Skeletal muscle tissue (tissue), 4 donors: ENCODE measurements around the gene RASA2. TPM values are rescaled to one million over a fixed set of nuclear protein-coding genes. Genes with fewer than 3 reads are reported as not detected.

Experiments used
- H3K27ac ChIP-seq: one replicate; pipeline ENCODE4 v1.7.0; 2013; ENCODE audit warnings: mild to moderate bottlenecking, low read depth, low read length, inconsistent platforms
- H3K27me3 ChIP-seq, 3 donors: one replicate each; pipeline ENCODE4 v1.7.0; 2013; ENCODE audit warnings: low read length in 3 of 3; ENCODE audit not compliant: control insufficient read depth in 3 of 3, insufficient read depth in 3 of 3
- H3K36me3 ChIP-seq, 3 donors: one replicate each; pipeline ENCODE4 v1.7.0; 2013; ENCODE audit warnings: low read length in 3 of 3; ENCODE audit not compliant: control insufficient read depth in 3 of 3, insufficient read depth in 3 of 3
- H3K4me1 ChIP-seq, 3 donors: one replicate each; pipeline ENCODE4 v1.7.0; 2013; ENCODE audit warnings: low read length in 3 of 3, mild to moderate bottlenecking in 3 of 3; ENCODE audit not compliant: control insufficient read depth in 3 of 3, insufficient read depth in 3 of 3
- H3K4me3 ChIP-seq, 3 donors: one replicate each; pipeline ENCODE4 v1.7.0; 2013; ENCODE audit warnings: low read length in 3 of 3
- H3K9ac ChIP-seq, 3 donors: one replicate each; pipeline ENCODE4 v1.7.0; 2013; ENCODE audit warnings: low read length in 3 of 3, mild to moderate bottlenecking in 3 of 3, moderate library complexity in 2 of 3, low read depth in 1 of 3
- H3K9me3 ChIP-seq, 3 donors: one replicate each; pipeline ENCODE4 v1.7.0; 2013; ENCODE audit warnings: low read length in 3 of 3; ENCODE audit not compliant: control insufficient read depth in 3 of 3
- total RNA-seq: library from RNA; depleted of rRNA; stranded (reverse); fragments of >200 nt; gene quantifications from one replicate; pipeline ENCODE4 v1.2.3, GENCODE V29; 2014
- donor health status: Osteomylitis.

The RASA2 gene
- total RNA-seq, 1 donor from 2014 or later, result 9.9 TPM

- Histone ChIP-seq H3K9ac (no peak overlapping the region), H3K9me3 (no peaks in the 10 kb centered on the region), H3K4me1 (no peaks in the 10 kb centered on the region), H3K36me3 (peaks cover 3 to 16% (median 6%) of the 10 kb centered on the region in 3 donors), H3K27ac (no peak overlapping the region), H3K4me3 (no peak overlapping the region), H3K27me3 (no peaks in the 10 kb centered on the region)
Observed at GRCh38 chr3:141539431-141540187, 52.8 kb downstream of the RASA2 start.

GRCh38 chr3:141540531-141540930 is 53.7 kb downstream of the RASA2 start:
- Histone ChIP-seq H3K9ac (no peak overlapping the region), H3K36me3 (peaks cover 2 to 15% (median 3%) of the 10 kb centered on the region in 3 donors)

GRCh38 chr3:141542202-141542969 is 55.6 kb downstream of the RASA2 start:
- H3K27me3 ChIP-seq, result no peaks in the 10 kb centered on the region
- peaks cover 0 to 11% (median 2%) of the 10 kb centered on the region in 3 donors for H3K36me3 ChIP-seq
- no peak overlapping the region for H3K4me3 ChIP-seq
- no peak overlapping the region for H3K27ac ChIP-seq
- no peak overlapping the region for H3K9ac ChIP-seq
- H3K9me3 ChIP-seq, result no peaks in the 10 kb centered on the region
- H3K4me1 ChIP-seq, result no peaks in the 10 kb centered on the region

More at GRCh38 chr3:141540531-141540930, 53.7 kb downstream of the RASA2 start:
- Histone ChIP-seq H3K4me1 (no peaks in the 10 kb centered on the region), H3K9me3 (no peaks in the 10 kb centered on the region), H3K27me3 (no peaks in the 10 kb centered on the region), H3K4me3 (no peak overlapping the region), H3K27ac (no peak overlapping the region)

DNA sequence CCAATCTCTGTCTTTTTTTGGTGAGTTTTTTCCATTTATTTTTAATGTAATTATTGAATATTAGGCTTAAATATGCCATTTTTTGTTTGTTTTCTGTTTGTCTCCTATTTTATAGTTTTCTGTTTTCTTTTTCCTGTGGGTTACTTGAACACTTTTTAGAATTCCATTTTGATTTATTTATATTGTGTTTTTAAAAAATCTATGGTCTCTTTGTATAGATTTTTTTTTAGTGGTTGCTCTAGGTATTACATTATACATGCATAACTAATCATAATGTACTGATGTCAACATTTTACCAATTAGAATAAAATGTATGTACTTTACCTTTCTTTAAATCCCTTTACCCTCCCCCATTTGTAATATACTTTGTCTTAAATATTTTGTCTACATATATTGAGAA is 56.2 kb downstream of the RASA2 start:
- no peaks in the 10 kb centered on the region for H3K9me3 ChIP-seq
- H3K4me1 ChIP-seq, result no peaks in the 10 kb centered on the region
- no peak overlapping the region for H3K9ac ChIP-seq
- H3K27ac ChIP-seq, result no peak overlapping the region
- no peaks in the 10 kb centered on the region for H3K27me3 ChIP-seq
- peaks cover 0 to 11% (median 2%) of the 10 kb centered on the region in 3 donors for H3K36me3 ChIP-seq
- H3K4me3 ChIP-seq, result no peak overlapping the region

- H3K27ac ChIP-seq, result no peak overlapping the region
- peaks cover 0 to 11% (median 2%) of the 10 kb centered on the region in 3 donors for H3K36me3 ChIP-seq
Observed at GRCh38 chr3:141544697-141545096, 57.9 kb downstream of the RASA2 start.

GRCh38 chr3:141546081-141546480 is 59.3 kb downstream of the RASA2 start:
- H3K9me3 ChIP-seq, result no peaks in the 10 kb centered on the region
- no peak overlapping the region for H3K9ac ChIP-seq
- no peak overlapping the region for H3K4me3 ChIP-seq
- peaks cover 2 to 12% (median 4%) of the 10 kb centered on the region in 3 donors for H3K36me3 ChIP-seq
- H3K4me1 ChIP-seq, result no peaks in the 10 kb centered on the region
- H3K27ac ChIP-seq, result no peak overlapping the region
- no peaks in the 10 kb centered on the region for H3K27me3 ChIP-seq

More at GRCh38 chr3:141544697-141545096, 57.9 kb downstream of the RASA2 start:
- no peaks in the 10 kb centered on the region for H3K4me1 ChIP-seq
- no peaks in the 10 kb centered on the region for H3K27me3 ChIP-seq
- no peaks in the 10 kb centered on the region for H3K9me3 ChIP-seq
- no peak overlapping the region for H3K4me3 ChIP-seq
- no peak overlapping the region for H3K9ac ChIP-seq

DNA sequence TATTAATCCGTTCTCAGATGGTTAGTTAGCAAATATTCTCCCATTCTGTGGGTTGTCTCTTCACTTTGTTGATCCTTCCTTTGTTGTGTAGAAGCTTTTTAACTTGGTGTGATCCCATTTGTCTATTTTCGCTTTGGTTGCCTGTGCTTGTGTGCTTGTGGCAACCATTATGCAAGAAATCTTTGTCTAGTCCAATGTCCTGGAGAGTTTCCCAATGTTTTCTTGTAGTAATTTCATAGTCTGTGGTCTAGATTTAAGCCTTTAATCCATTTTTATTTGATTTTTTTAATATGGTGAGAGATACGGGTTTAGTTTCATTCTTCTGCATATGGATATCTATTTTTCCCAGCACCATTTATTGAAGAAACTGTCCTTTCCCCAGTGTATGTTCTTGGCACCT is 59.8 kb downstream of the RASA2 start:
- no peaks in the 10 kb centered on the region for H3K27me3 ChIP-seq
- no peak overlapping the region for H3K4me3 ChIP-seq
- H3K9me3 ChIP-seq, result no peaks in the 10 kb centered on the region
- peaks cover 2 to 13% (median 4%) of the 10 kb centered on the region in 3 donors for H3K36me3 ChIP-seq
- no peaks in the 10 kb centered on the region for H3K4me1 ChIP-seq
- no peak overlapping the region for H3K27ac ChIP-seq
- H3K9ac ChIP-seq, result no peak overlapping the region

DNA sequence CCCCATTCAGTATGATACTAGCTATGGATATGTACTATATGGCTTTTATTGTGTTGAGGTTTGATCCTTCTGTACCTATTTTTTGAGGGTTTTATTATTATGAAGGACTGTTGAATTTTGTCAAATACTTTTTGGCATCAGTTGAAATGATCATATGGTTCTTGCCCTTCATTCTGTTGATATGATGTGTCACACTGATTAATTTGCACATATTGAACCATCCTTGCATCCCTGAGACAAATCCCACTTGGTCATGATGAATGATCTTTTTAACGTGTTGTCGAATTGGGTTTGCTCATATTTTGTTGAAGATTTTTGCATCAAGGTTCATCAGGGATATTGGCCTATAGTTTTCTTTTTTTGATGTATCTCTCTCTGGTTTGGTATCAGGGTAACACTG is 61.0 kb downstream of the RASA2 start:
- H3K36me3 ChIP-seq, result peaks cover 2 to 10% (median 4%) of the 10 kb centered on the region in 3 donors

DNA sequence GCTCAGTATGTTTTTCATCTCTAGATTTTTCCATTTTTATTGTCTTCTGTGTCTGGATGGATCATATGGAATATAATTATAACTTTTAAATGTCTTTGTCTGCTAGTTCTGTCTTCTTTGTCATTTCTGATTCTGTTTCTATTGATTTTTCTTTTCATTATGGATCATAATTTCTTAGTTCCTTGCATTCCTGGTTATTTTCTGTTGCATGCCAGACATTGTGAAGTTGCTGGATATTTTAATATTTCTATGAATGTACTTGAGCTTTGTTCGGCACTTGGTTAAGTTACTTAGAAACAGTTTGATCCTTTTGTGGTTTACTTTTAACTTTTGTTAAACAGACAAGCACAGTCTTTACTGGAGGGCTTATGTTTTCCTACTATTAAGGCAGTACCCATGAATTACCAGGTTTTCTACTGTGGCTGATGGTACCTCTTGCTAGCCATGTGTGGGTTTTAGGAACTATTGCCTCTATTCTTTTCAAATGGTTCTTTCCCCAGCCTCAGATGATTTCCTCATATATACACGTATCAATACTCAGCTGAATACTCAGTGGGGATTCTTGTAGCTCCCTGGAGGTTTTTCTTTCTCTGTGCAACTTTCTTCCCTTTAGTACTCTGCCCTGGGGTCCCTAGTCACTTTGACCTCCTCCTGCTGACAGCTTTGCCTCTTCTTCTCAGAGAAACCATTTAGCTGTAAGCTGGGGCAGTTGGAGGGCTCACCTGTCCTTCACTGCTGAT is 64.3 kb downstream of the RASA2 start:
- no peak overlapping the region for H3K4me3 ChIP-seq
- no peak overlapping the region for H3K9ac ChIP-seq
- no peaks in the 10 kb centered on the region for H3K9me3 ChIP-seq
- no peaks in the 10 kb centered on the region for H3K27me3 ChIP-seq
- H3K4me1 ChIP-seq, result no peaks in the 10 kb centered on the region
- H3K36me3 ChIP-seq, result peaks cover 0 to 7% (median 4%) of the 10 kb centered on the region in 3 donors
- H3K27ac ChIP-seq, result no peak overlapping the region

More for the DNA sequence above, 61.0 kb downstream of the RASA2 start:
- Histone ChIP-seq H3K27me3 (no peaks in the 10 kb centered on the region), H3K27ac (no peak overlapping the region), H3K9ac (no peak overlapping the region), H3K4me1 (no peaks in the 10 kb centered on the region), H3K9me3 (no peaks in the 10 kb centered on the region), H3K4me3 (no peak overlapping the region)
